Measurements from ENCODE around the gene NUDCD3.

The NUDCD3 gene

GRCh38 chr7:44476313-44476712 lies 14.1 kb downstream of the NUDCD3 start:
- peaks cover 84% of the 10 kb centered on the region for H3K36me3 ChIP-seq (ENCODE audit: control insufficient read depth, insufficient read depth, low read length)
- H3K9ac ChIP-seq (ENCODE audit: low read depth, low read length) = no peak overlapping the region
- H3K27me3 ChIP-seq (ENCODE audit: control insufficient read depth, insufficient read depth, low read length) = no peaks in the 10 kb centered on the region
- no peaks in the 10 kb centered on the region for H3K4me1 ChIP-seq (ENCODE audit: control insufficient read depth, insufficient read depth, low read length)
- H3K4me3 ChIP-seq (ENCODE audit: low read depth, low read length) = no peak overlapping the region
- H3K9me3 ChIP-seq (ENCODE audit: control insufficient read depth, insufficient read depth, low read length) = no peaks in the 10 kb centered on the region
- H3K27ac ChIP-seq (ENCODE audit: low read depth, low read length) = no peak overlapping the region

GRCh38 chr7:44473295-44473694 lies 17.2 kb downstream of the NUDCD3 start:
- H3K27ac ChIP-seq (ENCODE audit: low read depth, low read length) = no peak overlapping the region
- H3K36me3 ChIP-seq (ENCODE audit: control insufficient read depth, insufficient read depth, low read length) = peaks cover 74% of the 10 kb centered on the region
- H3K9me3 ChIP-seq (ENCODE audit: control insufficient read depth, insufficient read depth, low read length) = no peaks in the 10 kb centered on the region
- no peaks in the 10 kb centered on the region for H3K27me3 ChIP-seq (ENCODE audit: control insufficient read depth, insufficient read depth, low read length)
- no peak overlapping the region for H3K4me3 ChIP-seq (ENCODE audit: low read depth, low read length)
- H3K9ac ChIP-seq (ENCODE audit: low read depth, low read length) = no peak overlapping the region
- no peaks in the 10 kb centered on the region for H3K4me1 ChIP-seq (ENCODE audit: control insufficient read depth, insufficient read depth, low read length)

- Histone ChIP-seq H3K27me3 (ENCODE audit: control insufficient read depth, insufficient read depth, low read length) (no peaks in the 10 kb centered on the region), H3K36me3 (ENCODE audit: control insufficient read depth, insufficient read depth, low read length) (peaks cover 76% of the 10 kb centered on the region), H3K9me3 (ENCODE audit: control insufficient read depth, insufficient read depth, low read length) (no peaks in the 10 kb centered on the region), H3K4me3 (ENCODE audit: low read depth, low read length) (no peak overlapping the region), H3K4me1 (ENCODE audit: control insufficient read depth, insufficient read depth, low read length) (no peaks in the 10 kb centered on the region), H3K27ac (ENCODE audit: low read depth, low read length) (no peak overlapping the region), H3K9ac (ENCODE audit: low read depth, low read length) (no peak overlapping the region)
Observed at GRCh38 chr7:44472843-44473242, 17.6 kb downstream of the NUDCD3 start.

GRCh38 chr7:44471850-44472249 lies 18.6 kb downstream of the NUDCD3 start:
- no peaks in the 10 kb centered on the region for H3K9me3 ChIP-seq (ENCODE audit: control insufficient read depth, insufficient read depth, low read length)
- H3K36me3 ChIP-seq (ENCODE audit: control insufficient read depth, insufficient read depth, low read length) = peaks cover 78% of the 10 kb centered on the region
- no peak overlapping the region for H3K27ac ChIP-seq (ENCODE audit: low read depth, low read length)

GRCh38 chr7:44471436-44471835 lies 19.0 kb downstream of the NUDCD3 start:
- Histone ChIP-seq H3K9ac (ENCODE audit: low read depth, low read length) (no peak overlapping the region), H3K9me3 (ENCODE audit: control insufficient read depth, insufficient read depth, low read length) (no peaks in the 10 kb centered on the region), H3K27me3 (ENCODE audit: control insufficient read depth, insufficient read depth, low read length) (no peaks in the 10 kb centered on the region), H3K4me1 (ENCODE audit: control insufficient read depth, insufficient read depth, low read length) (no peaks in the 10 kb centered on the region), H3K27ac (ENCODE audit: low read depth, low read length) (no peak overlapping the region), H3K36me3 (ENCODE audit: control insufficient read depth, insufficient read depth, low read length) (peaks cover 78% of the 10 kb centered on the region), H3K4me3 (ENCODE audit: low read depth, low read length) (no peak overlapping the region)

More at GRCh38 chr7:44471850-44472249, 18.6 kb downstream of the NUDCD3 start:
- H3K27me3 ChIP-seq (ENCODE audit: control insufficient read depth, insufficient read depth, low read length) = no peaks in the 10 kb centered on the region
- no peak overlapping the region for H3K4me3 ChIP-seq (ENCODE audit: low read depth, low read length)
- no peaks in the 10 kb centered on the region for H3K4me1 ChIP-seq (ENCODE audit: control insufficient read depth, insufficient read depth, low read length)
- no peak overlapping the region for H3K9ac ChIP-seq (ENCODE audit: low read depth, low read length)

GRCh38 chr7:44470628-44471245 lies 19.7 kb downstream of the NUDCD3 start:
- Histone ChIP-seq H3K4me1 (ENCODE audit: control insufficient read depth, insufficient read depth, low read length) (no peaks in the 10 kb centered on the region), H3K27me3 (ENCODE audit: control insufficient read depth, insufficient read depth, low read length) (no peaks in the 10 kb centered on the region), H3K27ac (ENCODE audit: low read depth, low read length) (no peak overlapping the region), H3K36me3 (ENCODE audit: control insufficient read depth, insufficient read depth, low read length) (peaks cover 72% of the 10 kb centered on the region), H3K9me3 (ENCODE audit: control insufficient read depth, insufficient read depth, low read length) (no peaks in the 10 kb centered on the region), H3K9ac (ENCODE audit: low read depth, low read length) (no peak overlapping the region), H3K4me3 (ENCODE audit: low read depth, low read length) (no peak overlapping the region)

- H3K36me3 ChIP-seq (ENCODE audit: control insufficient read depth, insufficient read depth, low read length) = peaks cover 67% of the 10 kb centered on the region
- H3K4me1 ChIP-seq (ENCODE audit: control insufficient read depth, insufficient read depth, low read length) = no peaks in the 10 kb centered on the region
- no peaks in the 10 kb centered on the region for H3K9me3 ChIP-seq (ENCODE audit: control insufficient read depth, insufficient read depth, low read length)
- no peak overlapping the region for H3K27ac ChIP-seq (ENCODE audit: low read depth, low read length)
- H3K9ac ChIP-seq (ENCODE audit: low read depth, low read length) = no peak overlapping the region
- H3K4me3 ChIP-seq (ENCODE audit: low read depth, low read length) = no peak overlapping the region
- no peaks in the 10 kb centered on the region for H3K27me3 ChIP-seq (ENCODE audit: control insufficient read depth, insufficient read depth, low read length)
Observed at GRCh38 chr7:44470135-44470479, 20.4 kb downstream of the NUDCD3 start.

- H3K36me3 ChIP-seq (ENCODE audit: control insufficient read depth, insufficient read depth, low read length) = peaks cover 63% of the 10 kb centered on the region
- H3K4me3 ChIP-seq (ENCODE audit: low read depth, low read length) = no peak overlapping the region
- no peaks in the 10 kb centered on the region for H3K4me1 ChIP-seq (ENCODE audit: control insufficient read depth, insufficient read depth, low read length)
- H3K9me3 ChIP-seq (ENCODE audit: control insufficient read depth, insufficient read depth, low read length) = no peaks in the 10 kb centered on the region
- H3K27ac ChIP-seq (ENCODE audit: low read depth, low read length) = no peak overlapping the region
- no peaks in the 10 kb centered on the region for H3K27me3 ChIP-seq (ENCODE audit: control insufficient read depth, insufficient read depth, low read length)
- H3K9ac ChIP-seq (ENCODE audit: low read depth, low read length) = no peak overlapping the region
Observed at GRCh38 chr7:44469461-44470134, 20.9 kb downstream of the NUDCD3 start.

- no peaks in the 10 kb centered on the region for H3K27me3 ChIP-seq (ENCODE audit: control insufficient read depth, insufficient read depth, low read length)
- no peak overlapping the region for H3K4me3 ChIP-seq (ENCODE audit: low read depth, low read length)
- peaks cover 48% of the 10 kb centered on the region for H3K36me3 ChIP-seq (ENCODE audit: control insufficient read depth, insufficient read depth, low read length)
- no peak overlapping the region for H3K27ac ChIP-seq (ENCODE audit: low read depth, low read length)
- no peak overlapping the region for H3K9ac ChIP-seq (ENCODE audit: low read depth, low read length)
- no peaks in the 10 kb centered on the region for H3K9me3 ChIP-seq (ENCODE audit: control insufficient read depth, insufficient read depth, low read length)
- no peaks in the 10 kb centered on the region for H3K4me1 ChIP-seq (ENCODE audit: control insufficient read depth, insufficient read depth, low read length)
Observed at GRCh38 chr7:44467217-44467548, 23.3 kb downstream of the NUDCD3 start.

GRCh38 chr7:44466300-44467216 lies 23.9 kb downstream of the NUDCD3 start:
- no peaks in the 10 kb centered on the region for H3K27me3 ChIP-seq (ENCODE audit: control insufficient read depth, insufficient read depth, low read length)
- H3K4me1 ChIP-seq (ENCODE audit: control insufficient read depth, insufficient read depth, low read length) = no peaks in the 10 kb centered on the region
- H3K27ac ChIP-seq (ENCODE audit: low read depth, low read length) = no peak overlapping the region
- no peak overlapping the region for H3K9ac ChIP-seq (ENCODE audit: low read depth, low read length)
- no peaks in the 10 kb centered on the region for H3K9me3 ChIP-seq (ENCODE audit: control insufficient read depth, insufficient read depth, low read length)
- peaks cover 43% of the 10 kb centered on the region for H3K36me3 ChIP-seq (ENCODE audit: control insufficient read depth, insufficient read depth, low read length)
- no peak overlapping the region for H3K4me3 ChIP-seq (ENCODE audit: low read depth, low read length)

- Histone ChIP-seq H3K27me3 (ENCODE audit: control insufficient read depth, insufficient read depth, low read length) (no peaks in the 10 kb centered on the region), H3K9me3 (ENCODE audit: control insufficient read depth, insufficient read depth, low read length) (no peaks in the 10 kb centered on the region), H3K36me3 (ENCODE audit: control insufficient read depth, insufficient read depth, low read length) (peaks cover 32% of the 10 kb centered on the region), H3K9ac (ENCODE audit: low read depth, low read length) (no peak overlapping the region), H3K4me3 (ENCODE audit: low read depth, low read length) (no peak overlapping the region), H3K27ac (ENCODE audit: low read depth, low read length) (no peak overlapping the region), H3K4me1 (ENCODE audit: control insufficient read depth, insufficient read depth, low read length) (no peaks in the 10 kb centered on the region)
Observed at GRCh38 chr7:44465490-44465889, 25.0 kb downstream of the NUDCD3 start.
